ACC112 (cell line): Measurements from ENCODE around the gene CEL.
"Not testable (repeated sequence)": the region's sequence is repeated elsewhere in the genome, so short reads cannot be mapped to it uniquely, and the experiment has no call there.

Experiments
- H2AFZ ChIP-seq: fragments of 200-600 bp; sonication (generic); one replicate; pipeline ENCODE4 v1.6.0; 2017; ENCODE audit warnings: antibody characterized with exemption, low read length; ENCODE audit not compliant: unreplicated experiment
- H3K27ac ChIP-seq: fragments of 200-600 bp; sonication (generic); 2 replicates; pipeline ENCODE4 v1.5.1; 2014; ENCODE audit warnings: low read depth, mild to moderate bottlenecking, antibody characterized with exemption, low read length, moderate library complexity
- H3K27me3 ChIP-seq: fragments of 200-600 bp; sonication (generic); 2 replicates; pipeline ENCODE4 v1.6.1; 2014; ENCODE audit warnings: mild to moderate bottlenecking, antibody characterized with exemption, low read length, moderate library complexity, mixed read lengths; ENCODE audit not compliant: insufficient read depth
- H3K36me3 ChIP-seq: fragments of 200-600 bp; sonication (generic); 2 replicates; pipeline ENCODE4 v1.6.1; 2016; ENCODE audit warnings: mild to moderate bottlenecking, antibody characterized with exemption, low read length, moderate library complexity, mixed read lengths; ENCODE audit not compliant: insufficient read depth
- H3K4me1 ChIP-seq: fragments of 200-600 bp; sonication (generic); one replicate; pipeline ENCODE4 v1.6.1; 2016; ENCODE audit warnings: low read length, mixed read lengths; ENCODE audit not compliant: insufficient read depth, unreplicated experiment, control insufficient read depth
- H3K4me3 ChIP-seq: fragments of 200-600 bp; sonication (generic); 2 replicates; pipeline ENCODE4 v1.5.1; 2014; ENCODE audit warnings: mild to moderate bottlenecking, low read depth, low read length
- H3K79me2 ChIP-seq: fragments of 200-600 bp; sonication (generic); one replicate; pipeline ENCODE4 v1.6.0; 2016; ENCODE audit warnings: low read length; ENCODE audit not compliant: control insufficient read depth, unreplicated experiment, insufficient read depth

Gene CEL

GRCh38 chr9:133094351-133094750, 32.6 kb downstream of the CEL start:
- H3K36me3 ChIP-seq, result peaks cover 12% of the 10 kb centered on the region
- H3K4me3 ChIP-seq, H3K4me1 ChIP-seq, H3K79me2 ChIP-seq, H2AFZ ChIP-seq, H3K27ac ChIP-seq, H3K27me3 ChIP-seq: not testable (repeated sequence)

GRCh38 chr9:133094842-133095393, 33.1 kb downstream of the CEL start:
- Histone ChIP-seq H3K27ac (no peak overlapping the region), H2AFZ (no peak overlapping the region), H3K4me3 (no peak overlapping the region), H3K4me1 (no peaks in the 10 kb centered on the region), H3K27me3 (no peaks in the 10 kb centered on the region), H3K79me2 (no peaks in the 10 kb centered on the region), H3K36me3 (peaks cover 12% of the 10 kb centered on the region)

GRCh38 chr9:133098104-133098754, 36.4 kb downstream of the CEL start:
- no peaks in the 10 kb centered on the region for H3K27me3 ChIP-seq
- H3K4me3 ChIP-seq, result no peak overlapping the region
- H2AFZ ChIP-seq, result no peak overlapping the region
- H3K4me1 ChIP-seq, result no peaks in the 10 kb centered on the region
- no peak overlapping the region for H3K27ac ChIP-seq
- H3K79me2 ChIP-seq, result no peaks in the 10 kb centered on the region
- H3K36me3 ChIP-seq, result peaks cover 12% of the 10 kb centered on the region

- Histone ChIP-seq H2AFZ (no peak overlapping the region), H3K27me3 (no peaks in the 10 kb centered on the region), H3K36me3 (peaks cover 12% of the 10 kb centered on the region), H3K79me2 (no peaks in the 10 kb centered on the region), H3K4me3 (no peak overlapping the region), H3K27ac (no peak overlapping the region), H3K4me1 (no peaks in the 10 kb centered on the region)
These were observed 37.1 kb downstream of the CEL start for GRCh38 chr9:133098871-133099270.

- no peak overlapping the region for H2AFZ ChIP-seq
- no peaks in the 10 kb centered on the region for H3K27me3 ChIP-seq
- no peaks in the 10 kb centered on the region for H3K79me2 ChIP-seq
- peaks cover 12% of the 10 kb centered on the region for H3K36me3 ChIP-seq
- H3K27ac ChIP-seq, result no peak overlapping the region
- no peak overlapping the region for H3K4me3 ChIP-seq
- H3K4me1 ChIP-seq, result no peaks in the 10 kb centered on the region
These were observed 38.1 kb downstream of the CEL start for GRCh38 chr9:133099726-133100505.

- H2AFZ ChIP-seq, result no peak overlapping the region
- H3K27ac ChIP-seq, result no peak overlapping the region
- H3K36me3 ChIP-seq, result peaks cover 12% of the 10 kb centered on the region
- no peaks in the 10 kb centered on the region for H3K4me1 ChIP-seq
- no peak overlapping the region for H3K4me3 ChIP-seq
- no peaks in the 10 kb centered on the region for H3K79me2 ChIP-seq
- H3K27me3 ChIP-seq, result no peaks in the 10 kb centered on the region
These were observed 39.0 kb downstream of the CEL start for GRCh38 chr9:133100506-133101355.

GRCh38 chr9:133101356-133102189, 39.8 kb downstream of the CEL start:
- no peak overlapping the region for H3K4me3 ChIP-seq

GRCh38 chr9:133102190-133103021, 40.6 kb downstream of the CEL start:
- Histone ChIP-seq H3K4me1 (no peaks in the 10 kb centered on the region), H3K79me2 (no peaks in the 10 kb centered on the region), H3K36me3 (peaks cover 10% of the 10 kb centered on the region), H2AFZ (no peak overlapping the region), H3K4me3 (no peak overlapping the region), H3K27me3 (no peaks in the 10 kb centered on the region), H3K27ac (no peak overlapping the region)

More at GRCh38 chr9:133101356-133102189, 39.8 kb downstream of the CEL start:
- peaks cover 12% of the 10 kb centered on the region for H3K36me3 ChIP-seq
- no peaks in the 10 kb centered on the region for H3K4me1 ChIP-seq
- H3K79me2 ChIP-seq, result no peaks in the 10 kb centered on the region
- no peaks in the 10 kb centered on the region for H3K27me3 ChIP-seq
- no peak overlapping the region for H3K27ac ChIP-seq
- no peak overlapping the region for H2AFZ ChIP-seq

GRCh38 chr9:133103183-133103986, 41.6 kb downstream of the CEL start:
- H3K36me3 ChIP-seq, result peaks cover 2% of the 10 kb centered on the region; the same call in 1 of the 2 replicates
- H3K27ac ChIP-seq, result no peak overlapping the region
- H2AFZ ChIP-seq, result no peak overlapping the region

More at GRCh38 chr9:133103183-133103986, 41.6 kb downstream of the CEL start:
- H3K27me3 ChIP-seq, result no peaks in the 10 kb centered on the region
- H3K4me3 ChIP-seq, result no peak overlapping the region
- no peaks in the 10 kb centered on the region for H3K79me2 ChIP-seq
- H3K4me1 ChIP-seq, result no peaks in the 10 kb centered on the region
